ENCODE measurements around the gene NHS. TPM values are rescaled to one million over a fixed set of nuclear protein-coding genes. Genes with fewer than 3 reads are reported as not detected.
A peak's percentile ranks its signal among the peaks of the same experiment; 100 is the strongest.

Gene NHS
- total RNA-seq, 1 donor: 10.5 TPM

DNA sequence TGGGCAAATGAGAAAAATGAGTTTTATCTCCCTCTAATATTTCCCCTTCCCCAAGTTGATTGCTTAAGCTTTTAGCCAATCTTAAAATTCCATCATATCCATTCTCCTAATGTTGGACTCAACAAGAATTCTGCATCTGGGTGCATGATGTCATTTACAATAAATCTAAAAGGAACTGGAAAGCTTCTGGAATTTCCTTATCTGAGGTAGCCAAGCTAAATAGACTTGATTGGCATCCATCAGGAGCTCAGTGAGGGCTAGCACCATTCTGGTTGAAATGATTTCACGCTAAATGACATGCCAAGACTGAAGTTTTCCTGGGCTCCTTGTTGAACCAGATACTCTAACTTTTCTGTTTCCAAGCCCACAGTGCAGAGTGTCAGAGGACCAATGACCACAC is 252.0 kb downstream of the NHS start:
- Histone ChIP-seq H3K79me2 (ENCODE audit: insufficient read depth, low read length) (no peaks in the 10 kb centered on the region), H4K20me1 (ENCODE audit: insufficient read depth, low read length) (peaks cover 2% of the 10 kb centered on the region), H3K9me3 (ENCODE audit: low read depth, low read length) (no peaks in the 10 kb centered on the region), H3K27ac (ENCODE audit: low read depth, low read length) (no peak overlapping the region), H2AFZ (ENCODE audit: low read length) (no peak overlapping the region), H3K4me3 (ENCODE audit: insufficient read depth, low read length) (no peak overlapping the region), H3K4me1 (ENCODE audit: insufficient read depth, low read length) (no peaks in the 10 kb centered on the region), H3K27me3 (ENCODE audit: insufficient read depth, low read length) (no peaks in the 10 kb centered on the region), H3K4me2 (ENCODE audit: insufficient read depth, low read length) (no peak overlapping the region), H3K36me3 (ENCODE audit: insufficient read depth, low read length) (no peaks in the 10 kb centered on the region)
- no peak for DNase-seq (ENCODE audit: insufficient read length, low spot score, missing footprints)
- TF ChIP-seq, protein P1, sequence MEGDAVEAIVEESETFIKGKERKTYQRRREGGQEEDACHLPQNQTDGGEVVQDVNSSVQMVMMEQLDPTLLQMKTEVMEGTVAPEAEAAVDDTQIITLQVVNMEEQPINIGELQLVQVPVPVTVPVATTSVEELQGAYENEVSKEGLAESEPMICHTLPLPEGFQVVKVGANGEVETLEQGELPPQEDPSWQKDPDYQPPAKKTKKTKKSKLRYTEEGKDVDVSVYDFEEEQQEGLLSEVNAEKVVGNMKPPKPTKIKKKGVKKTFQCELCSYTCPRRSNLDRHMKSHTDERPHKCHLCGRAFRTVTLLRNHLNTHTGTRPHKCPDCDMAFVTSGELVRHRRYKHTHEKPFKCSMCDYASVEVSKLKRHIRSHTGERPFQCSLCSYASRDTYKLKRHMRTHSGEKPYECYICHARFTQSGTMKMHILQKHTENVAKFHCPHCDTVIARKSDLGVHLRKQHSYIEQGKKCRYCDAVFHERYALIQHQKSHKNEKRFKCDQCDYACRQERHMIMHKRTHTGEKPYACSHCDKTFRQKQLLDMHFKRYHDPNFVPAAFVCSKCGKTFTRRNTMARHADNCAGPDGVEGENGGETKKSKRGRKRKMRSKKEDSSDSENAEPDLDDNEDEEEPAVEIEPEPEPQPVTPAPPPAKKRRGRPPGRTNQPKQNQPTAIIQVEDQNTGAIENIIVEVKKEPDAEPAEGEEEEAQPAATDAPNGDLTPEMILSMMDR (IDR thresholded peaks at IDR 0.05; ENCODE audit: extremely low read depth, low read depth, low read length): no peak

DNA sequence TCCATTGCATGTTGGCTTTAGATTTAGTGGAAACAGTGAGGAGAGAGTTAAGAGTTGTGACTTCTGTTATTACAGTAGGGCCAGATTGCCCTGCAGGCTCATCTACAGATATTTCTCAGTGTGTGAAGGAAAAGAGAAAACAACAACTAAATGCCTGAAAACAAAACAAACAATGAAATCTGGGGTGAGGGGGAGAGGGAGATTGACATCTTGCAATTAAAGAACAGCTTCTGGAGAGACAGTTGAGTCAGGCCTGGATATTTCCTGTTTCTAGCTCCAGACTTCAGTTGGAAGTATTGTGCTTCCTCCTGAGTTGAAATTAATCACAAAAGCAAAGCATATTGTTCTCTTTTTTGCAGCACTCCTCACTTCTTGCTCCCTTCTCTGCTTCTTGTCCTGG is 254.0 kb downstream of the NHS start:
- H3K4me3 ChIP-seq (ENCODE audit: insufficient read depth, low read length): no peak overlapping the region
- H3K79me2 ChIP-seq (ENCODE audit: insufficient read depth, low read length): no peaks in the 10 kb centered on the region
- TF ChIP-seq, protein P1 (IDR thresholded peaks at IDR 0.05; ENCODE audit: extremely low read depth, low read depth, low read length): no peak
- no peaks in the 10 kb centered on the region for H3K27me3 ChIP-seq (ENCODE audit: insufficient read depth, low read length)
- peaks cover 5% of the 10 kb centered on the region for H3K4me1 ChIP-seq (ENCODE audit: insufficient read depth, low read length)
- no peak overlapping the region for H3K4me2 ChIP-seq (ENCODE audit: insufficient read depth, low read length)
- no peak for DNase-seq (ENCODE audit: insufficient read length, low spot score, missing footprints)
- H4K20me1 ChIP-seq (ENCODE audit: insufficient read depth, low read length): peaks cover 2% of the 10 kb centered on the region
- H3K9me3 ChIP-seq (ENCODE audit: low read depth, low read length): no peaks in the 10 kb centered on the region
- H2AFZ ChIP-seq (ENCODE audit: low read length): no peak overlapping the region
- H3K36me3 ChIP-seq (ENCODE audit: insufficient read depth, low read length): no peaks in the 10 kb centered on the region
- H3K27ac ChIP-seq (ENCODE audit: low read depth, low read length): no peak overlapping the region

DNA sequence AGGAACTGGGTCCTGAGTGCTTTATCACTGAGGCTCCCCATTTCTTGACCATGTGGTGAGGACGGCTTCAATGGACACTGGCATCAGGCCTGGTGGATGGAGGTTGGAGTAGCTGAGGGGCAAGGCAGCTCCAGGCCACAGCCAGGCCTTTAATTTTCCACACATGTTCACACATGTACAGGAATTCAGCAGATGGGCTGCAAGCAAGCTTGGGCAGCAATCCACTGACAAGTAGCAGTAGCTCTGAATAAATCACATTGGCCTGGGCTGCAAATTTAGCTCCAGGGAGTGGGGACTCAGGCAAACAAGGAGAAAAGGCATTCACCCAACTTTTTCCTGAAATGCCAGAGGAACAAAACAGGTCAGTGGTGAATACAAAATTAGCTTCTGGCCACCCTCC is 254.5 kb downstream of the NHS start:
- no peak overlapping the region for H2AFZ ChIP-seq (ENCODE audit: low read length)
- no peaks in the 10 kb centered on the region for H3K36me3 ChIP-seq (ENCODE audit: insufficient read depth, low read length)
- H3K4me1 ChIP-seq (ENCODE audit: insufficient read depth, low read length): peaks cover 5% of the 10 kb centered on the region
- H3K27me3 ChIP-seq (ENCODE audit: insufficient read depth, low read length): no peaks in the 10 kb centered on the region
- H3K9me3 ChIP-seq (ENCODE audit: low read depth, low read length): no peaks in the 10 kb centered on the region
- H3K27ac ChIP-seq (ENCODE audit: low read depth, low read length): no peak overlapping the region
- DNase-seq (ENCODE audit: insufficient read length, low spot score, missing footprints): no peak
- H4K20me1 ChIP-seq (ENCODE audit: insufficient read depth, low read length): peaks cover 2% of the 10 kb centered on the region
- TF ChIP-seq, protein P1 (IDR thresholded peaks at IDR 0.05; ENCODE audit: extremely low read depth, low read depth, low read length): no peak
- no peaks in the 10 kb centered on the region for H3K79me2 ChIP-seq (ENCODE audit: insufficient read depth, low read length)
- no peak overlapping the region for H3K4me3 ChIP-seq (ENCODE audit: insufficient read depth, low read length)
- no peak overlapping the region for H3K4me2 ChIP-seq (ENCODE audit: insufficient read depth, low read length)

DNA sequence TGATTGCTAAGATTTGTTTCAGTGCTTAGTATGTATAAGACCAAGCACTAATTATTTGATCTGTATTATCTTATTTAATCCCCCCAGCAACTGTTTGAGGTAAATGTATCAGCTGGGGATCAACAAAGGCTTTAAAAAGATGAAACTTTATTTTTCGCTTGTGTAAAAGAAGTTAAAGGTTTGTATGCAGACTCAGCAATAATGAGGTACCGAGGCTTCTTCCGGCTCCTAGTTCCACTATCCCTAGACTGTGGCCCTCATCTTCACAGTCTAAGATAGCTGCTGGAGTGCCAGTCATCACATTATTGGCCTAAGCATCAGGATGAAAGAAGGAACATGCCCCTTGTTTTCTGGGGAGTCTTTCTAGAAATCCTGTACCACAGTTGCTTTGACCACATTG is 256.6 kb downstream of the NHS start:
- Histone ChIP-seq H3K4me1 (ENCODE audit: insufficient read depth, low read length) (peaks cover 5% of the 10 kb centered on the region), H2AFZ (ENCODE audit: low read length) (no peak overlapping the region), H3K27ac (ENCODE audit: low read depth, low read length) (no peak overlapping the region), H3K36me3 (ENCODE audit: insufficient read depth, low read length) (no peaks in the 10 kb centered on the region), H4K20me1 (ENCODE audit: insufficient read depth, low read length) (peaks cover 5% of the 10 kb centered on the region), H3K4me3 (ENCODE audit: insufficient read depth, low read length) (no peak overlapping the region), H3K9me3 (ENCODE audit: low read depth, low read length) (no peaks in the 10 kb centered on the region), H3K79me2 (ENCODE audit: insufficient read depth, low read length) (peaks cover 4% of the 10 kb centered on the region), H3K4me2 (ENCODE audit: insufficient read depth, low read length) (no peak overlapping the region), H3K27me3 (ENCODE audit: insufficient read depth, low read length) (no peaks in the 10 kb centered on the region)
- peak; percentile 44 for DNase-seq (ENCODE audit: insufficient read length, low spot score, missing footprints)
- TF ChIP-seq, protein P1 (IDR thresholded peaks at IDR 0.05; ENCODE audit: extremely low read depth, low read depth, low read length): no peak

Measured in osteoblast (primary cell).